ENCODE data around the gene USF2.
A peak's percentile ranks its signal among the peaks of the same experiment; 100 is the strongest.

The USF2 gene

GRCh38 chr19:35265126-35265899 is 3.4 kb upstream of the USF2 start:
- no peak for DNase-seq (ENCODE audit: low read depth in 2 of 2)

- DNase-seq (ENCODE audit: low read depth in 2 of 2): no peak
These were observed 2.8 kb upstream of the USF2 start for GRCh38 chr19:35265900-35266519.

GRCh38 chr19:35266520-35267352 is 2.0 kb upstream of the USF2 start:
- DNase-seq (ENCODE audit: low read depth in 2 of 2): no peak

GRCh38 chr19:35267353-35267817 is 1.4 kb upstream of the USF2 start:
- no peak for DNase-seq (ENCODE audit: low read depth in 2 of 2)

- peak; percentile 45 to 53 for DNase-seq (ENCODE audit: low read depth in 2 of 2)
These were observed 785 bp upstream of the USF2 start for GRCh38 chr19:35267818-35268535.

- DNase-seq (ENCODE audit: low read depth in 2 of 2): peak; percentile 52 to 54
These were observed 816 bp downstream of the USF2 start for GRCh38 chr19:35269438-35270117.

GRCh38 chr19:35270381-35270811 is 1.6 kb downstream of the USF2 start:
- DNase-seq (ENCODE audit: low read depth in 2 of 2): no peak

- no peak for DNase-seq (ENCODE audit: low read depth in 2 of 2)
These were observed 2.8 kb downstream of the USF2 start for GRCh38 chr19:35271546-35271945.

GRCh38 chr19:35272122-35272719 is 3.5 kb downstream of the USF2 start:
- no peak for DNase-seq (ENCODE audit: low read depth in 2 of 2)

GRCh38 chr19:35272954-35273649 is 4.3 kb downstream of the USF2 start:
- no peak for DNase-seq (ENCODE audit: low read depth in 2 of 2)

GRCh38 chr19:35273686-35274259 is 5.0 kb downstream of the USF2 start:
- DNase-seq (ENCODE audit: low read depth in 2 of 2): no peak

GRCh38 chr19:35274323-35274722 is 5.6 kb downstream of the USF2 start:
- DNase-seq (ENCODE audit: low read depth in 2 of 2): no peak

GRCh38 chr19:35276706-35277281 is 8.0 kb downstream of the USF2 start:
- no peak for DNase-seq (ENCODE audit: low read depth in 2 of 2)

GRCh38 chr19:35278578-35279284 is 10.0 kb downstream of the USF2 start:
- DNase-seq (ENCODE audit: low read depth in 2 of 2): no peak

- no peak for DNase-seq (ENCODE audit: low read depth in 2 of 2)
These were observed 10.6 kb downstream of the USF2 start for GRCh38 chr19:35279374-35279773.

- DNase-seq (ENCODE audit: low read depth in 2 of 2): no peak
These were observed 11.4 kb downstream of the USF2 start for GRCh38 chr19:35279985-35280821.

- no peak for DNase-seq (ENCODE audit: low read depth in 2 of 2)
These were observed 12.5 kb downstream of the USF2 start for GRCh38 chr19:35281303-35281702.
